SK-N-SH treated with all-trans-retinoic acid at 6 μM for 48 hours (cell line): ENCODE data around the gene CYTH3.

ENCODE experiments used
- ATAC-seq: fragments of 200-7000 bp; cut with Tn5 transposase; 3 replicates; pipeline ENCODE4 v1.9.1; 2020; ENCODE audit warnings: mild to moderate bottlenecking, moderate library complexity
- ARNTL ChIP-seq: fragments of 450-650 bp; formaldehyde crosslinking; IDR thresholded peaks from 2 replicates; pipeline ENCODE4 v1.5.0; 2020; ENCODE audit warnings: low read depth, mild to moderate bottlenecking, moderate library complexity, borderline replicate concordance
- BACH2 ChIP-seq: fragments of 250-450 bp; sonication (Bioruptor Pico); IDR thresholded peaks from 2 replicates; pipeline ENCODE4 v1.9.0; 2021; ENCODE audit warnings: mild to moderate bottlenecking, borderline replicate concordance
- CREB5 ChIP-seq: fragments of 250-450 bp; sonication (Bioruptor Pico); IDR thresholded peaks from 2 replicates; pipeline ENCODE4 v1.5.1; 2020; ENCODE audit warnings: low read depth, mild to moderate bottlenecking, moderate library complexity
- CSDC2 ChIP-seq: fragments of 250-450 bp; sonication (Bioruptor Pico); IDR thresholded peaks from 2 replicates; pipeline ENCODE4 v1.5.0; 2020; ENCODE audit warnings: mild to moderate bottlenecking, moderate library complexity
- CSRNP3 ChIP-seq: fragments of 250-450 bp; sonication (Bioruptor Pico); IDR thresholded peaks from 2 replicates; pipeline ENCODE4 v1.5.1; 2021; ENCODE audit warnings: mild to moderate bottlenecking, moderate library complexity
- ESRRG ChIP-seq: fragments of 250-450 bp; sonication (Bioruptor Pico); IDR thresholded peaks from 2 replicates; pipeline ENCODE4 v1.6.1; 2021; ENCODE audit warnings: mild to moderate bottlenecking
- GLIS3 ChIP-seq: fragments of 250-450 bp; sonication (Bioruptor Pico); IDR thresholded peaks from 2 replicates; pipeline ENCODE4 v1.5.0; 2020; ENCODE audit warnings: mild to moderate bottlenecking, moderate library complexity
- ISL1 ChIP-seq: fragments of 250-450 bp; sonication (Bioruptor Pico); IDR thresholded peaks from 2 replicates; pipeline ENCODE4 v2.1.2; 2022; ENCODE audit warnings: mild to moderate bottlenecking, moderate library complexity
- OSR1 ChIP-seq: fragments of 250-450 bp; sonication (Bioruptor Pico); IDR thresholded peaks from 2 replicates; pipeline ENCODE4 v1.8.0; 2022; ENCODE audit warnings: moderate library complexity, mild to moderate bottlenecking, inconsistent platforms
- PATZ1 ChIP-seq: fragments of 250-450 bp; sonication (Bioruptor Pico); IDR thresholded peaks from 2 replicates; pipeline ENCODE4 v1.8.0; 2020; ENCODE audit warnings: mild to moderate bottlenecking, moderate library complexity, borderline replicate concordance
- POU6F1 ChIP-seq: fragments of 250-450 bp; sonication (Bioruptor Pico); IDR thresholded peaks from 2 replicates; pipeline ENCODE4 v1.8.0; 2021; ENCODE audit warnings: low read depth, mild to moderate bottlenecking, moderate library complexity, borderline replicate concordance
- RARB ChIP-seq: fragments of 250-450 bp; sonication (Bioruptor Pico); IDR thresholded peaks from 2 replicates; pipeline ENCODE4 v1.8.0; 2021; ENCODE audit warnings: mild to moderate bottlenecking, moderate library complexity
- SNAI2 ChIP-seq: fragments of 250-450 bp; sonication (Bioruptor Pico); IDR thresholded peaks from 2 replicates; pipeline ENCODE4 v1.5.0; 2020; ENCODE audit warnings: mild to moderate bottlenecking, moderate library complexity
- TCF4 ChIP-seq: fragments of 250-450 bp; sonication (Bioruptor Pico); IDR thresholded peaks from 2 replicates; pipeline ENCODE4 v1.8.0; 2021; ENCODE audit warnings: mild to moderate bottlenecking, moderate library complexity, borderline replicate concordance
- TOX ChIP-seq: fragments of 250-450 bp; sonication (Bioruptor Pico); IDR thresholded peaks from 2 replicates; pipeline ENCODE4 v1.8.0; 2021; ENCODE audit warnings: mild to moderate bottlenecking, moderate library complexity, borderline replicate concordance
- TSHZ2 ChIP-seq: fragments of 250-450 bp; sonication (Bioruptor Pico); IDR thresholded peaks from 2 replicates; pipeline ENCODE4 v1.5.0; 2020; ENCODE audit warnings: mild to moderate bottlenecking, moderate library complexity
- ZC3H10 ChIP-seq: fragments of 250-450 bp; sonication (Bioruptor Pico); IDR thresholded peaks from 2 replicates; pipeline ENCODE4 v1.5.1; 2021; ENCODE audit warnings: mild to moderate bottlenecking, moderate library complexity
- ZFP3 ChIP-seq: fragments of 250-450 bp; sonication (Bioruptor Pico); IDR thresholded peaks from 2 replicates; pipeline ENCODE4 v1.5.0; 2020; ENCODE audit warnings: mild to moderate bottlenecking, moderate library complexity
- ZFP30 ChIP-seq: fragments of 450-650 bp; formaldehyde crosslinking; IDR thresholded peaks from 2 replicates; pipeline ENCODE4 v1.5.0; 2022; ENCODE audit warnings: mild to moderate bottlenecking, moderate library complexity
- ZNF565 ChIP-seq: fragments of 450-650 bp; formaldehyde crosslinking; conservative IDR thresholded peaks from 2 replicates; pipeline ENCODE4 v1.5.0; 2020; ENCODE audit warnings: low read depth, mild to moderate bottlenecking, moderate library complexity
- ZNF70 ChIP-seq: fragments of 450-650 bp; formaldehyde crosslinking; IDR thresholded peaks from 2 replicates; pipeline ENCODE4 v1.5.0; 2020; ENCODE audit warnings: mild to moderate bottlenecking, moderate library complexity

Gene CYTH3

GRCh38 chr7:6256677-6257535 is 15.5 kb downstream of the CYTH3 start:
- ATAC-seq, result peak; percentile 57

GRCh38 chr7:6256109-6256483 is 16.3 kb downstream of the CYTH3 start:
- peak; percentile 32 for ATAC-seq
- TF ChIP-seq BACH2 (no peak), TCF4 (CRISPR knock-in tag) (no peak), CSDC2 (CRISPR knock-in tag) (no peak), TOX (no peak), ESRRG (no peak), CSRNP3 (no peak), ZNF70 (CRISPR knock-in tag) (no peak), SNAI2 (CRISPR knock-in tag) (no peak), ZC3H10 (CRISPR knock-in tag) (no peak), RARB (CRISPR knock-in tag) (no peak), ZFP3 (CRISPR knock-in tag) (no peak), ISL1 (CRISPR knock-in tag) (no peak)

More at GRCh38 chr7:6256677-6257535, 15.5 kb downstream of the CYTH3 start:
- peak; percentile 74 for TF ChIP-seq ZC3H10 (CRISPR knock-in tag)
- TF ChIP-seq ISL1 (CRISPR knock-in tag), result peak; percentile 92
- no peak for TF ChIP-seq SNAI2 (CRISPR knock-in tag)
- TF ChIP-seq CSDC2 (CRISPR knock-in tag), result peak; percentile 92
- TF ChIP-seq GLIS3 (CRISPR knock-in tag), result no peak
- TF ChIP-seq ARNTL (CRISPR knock-in tag), result no peak
- TF ChIP-seq POU6F1 (CRISPR knock-in tag), result peak; percentile 94
- no peak for TF ChIP-seq ZFP3 (CRISPR knock-in tag)
- TF ChIP-seq PATZ1, result peak; percentile 83; the same call in 1 of the 2 replicates
- peak; percentile 83 for TF ChIP-seq CREB5 (CRISPR knock-in tag)
- TF ChIP-seq, all 23 proteins: peak for 6

GRCh38 chr7:6254866-6255265 is 17.6 kb downstream of the CYTH3 start:
- TF ChIP-seq ZFP30 (CRISPR knock-in tag) (no peak), SNAI2 (CRISPR knock-in tag) (no peak), ZNF565 (CRISPR knock-in tag) (no peak), TOX (no peak), GLIS3 (CRISPR knock-in tag) (no peak), TSHZ2 (CRISPR knock-in tag) (no peak), OSR1 (CRISPR knock-in tag) (no peak), CSRNP3 (no peak), RARB (CRISPR knock-in tag) (no peak), ESRRG (no peak), BACH2 (no peak), POU6F1 (CRISPR knock-in tag) (no peak), CSDC2 (CRISPR knock-in tag) (no peak)
- no peak for ATAC-seq
